ENCODE results near the gene LGR5. TPM values are rescaled to one million over a fixed set of nuclear protein-coding genes. Genes with fewer than 3 reads are reported as not detected.

The LGR5 gene
- total and polyA plus RNA-seq, 5 donors from 2014 or later = not detected

Other genes starting within 250 kb of the LGR5 start
- 155 TPM for gene ZFC3H1, start 224.1 kb downstream of the LGR5 start, total RNA-seq
- gene ZFC3H1, start 224.1 kb downstream of the LGR5 start, polyA plus RNA-seq = 10 to 100 TPM; 20.0 to 33.5 (median 25.5) TPM
- gene THAP2, start 224.5 kb downstream of the LGR5 start, total RNA-seq = 25.0 TPM
- 10 to 100 TPM in 1 of 4 donors, 1 to 10 TPM in 3; 6.7 to 10.7 (median 7.8) TPM for gene THAP2, start 224.5 kb downstream of the LGR5 start, polyA plus RNA-seq
- 10.8 TPM for gene TMEM19, start 246.3 kb downstream of the LGR5 start, total RNA-seq
- 10 to 100 TPM; 23.7 to 33.3 (median 26.6) TPM for gene TMEM19, start 246.3 kb downstream of the LGR5 start, polyA plus RNA-seq

All from CD4-positive, CD25-positive, alpha-beta regulatory T cell (primary cell).